GM21723 (cell line): Measurements from ENCODE around the gene RUNX1.

Experiments used
- ATAC-seq: cut with Tn5 transposase; IDR thresholded peaks from one replicate; pipeline ENCODE4 v1.9.1; 2021; ENCODE audit warnings: mild to moderate bottlenecking, moderate library complexity; ENCODE audit not compliant: unreplicated experiment

RUNX1 gene

DNA sequence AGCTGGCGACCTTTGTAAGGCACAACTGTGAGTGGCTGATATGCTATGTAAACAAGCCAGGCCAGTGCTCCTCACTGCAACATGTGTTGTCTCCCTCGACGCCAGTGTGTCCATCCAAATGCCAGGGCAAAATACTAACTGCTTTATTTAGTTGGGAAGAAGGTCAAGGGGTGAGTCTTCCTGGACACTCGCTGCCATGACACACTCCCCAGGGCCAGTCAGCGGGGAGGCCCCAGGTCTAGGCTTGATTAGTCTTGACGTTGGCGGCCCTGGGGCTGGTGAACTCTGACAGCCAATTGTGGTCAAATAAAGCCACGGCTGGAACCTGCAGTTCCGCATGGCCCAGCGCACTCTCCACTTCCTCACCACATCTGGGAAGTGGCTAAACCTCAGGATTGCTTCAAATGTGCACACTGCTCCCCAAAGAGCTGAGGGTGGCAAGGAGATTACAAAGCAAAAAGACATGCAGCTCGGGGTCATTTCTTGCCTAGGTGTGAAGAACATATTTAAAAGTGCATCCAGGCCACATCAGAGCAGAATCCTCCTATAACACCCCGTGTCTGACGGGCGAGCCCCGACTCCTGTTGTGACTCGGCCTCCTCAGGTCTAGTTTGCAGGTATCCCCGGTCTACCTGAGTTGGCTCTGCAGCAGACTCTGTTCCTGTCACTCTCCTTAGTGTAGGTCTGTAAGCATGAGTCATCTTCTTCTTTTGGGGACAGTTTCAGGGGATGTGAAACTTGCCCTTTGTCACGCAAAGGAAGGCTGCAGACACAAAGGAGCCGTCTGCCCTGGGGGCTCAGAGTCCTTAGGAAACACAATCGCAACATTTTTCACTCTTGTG is 183.5 kb downstream of the RUNX1 start:
- ATAC-seq: peak; percentile 94

DNA sequence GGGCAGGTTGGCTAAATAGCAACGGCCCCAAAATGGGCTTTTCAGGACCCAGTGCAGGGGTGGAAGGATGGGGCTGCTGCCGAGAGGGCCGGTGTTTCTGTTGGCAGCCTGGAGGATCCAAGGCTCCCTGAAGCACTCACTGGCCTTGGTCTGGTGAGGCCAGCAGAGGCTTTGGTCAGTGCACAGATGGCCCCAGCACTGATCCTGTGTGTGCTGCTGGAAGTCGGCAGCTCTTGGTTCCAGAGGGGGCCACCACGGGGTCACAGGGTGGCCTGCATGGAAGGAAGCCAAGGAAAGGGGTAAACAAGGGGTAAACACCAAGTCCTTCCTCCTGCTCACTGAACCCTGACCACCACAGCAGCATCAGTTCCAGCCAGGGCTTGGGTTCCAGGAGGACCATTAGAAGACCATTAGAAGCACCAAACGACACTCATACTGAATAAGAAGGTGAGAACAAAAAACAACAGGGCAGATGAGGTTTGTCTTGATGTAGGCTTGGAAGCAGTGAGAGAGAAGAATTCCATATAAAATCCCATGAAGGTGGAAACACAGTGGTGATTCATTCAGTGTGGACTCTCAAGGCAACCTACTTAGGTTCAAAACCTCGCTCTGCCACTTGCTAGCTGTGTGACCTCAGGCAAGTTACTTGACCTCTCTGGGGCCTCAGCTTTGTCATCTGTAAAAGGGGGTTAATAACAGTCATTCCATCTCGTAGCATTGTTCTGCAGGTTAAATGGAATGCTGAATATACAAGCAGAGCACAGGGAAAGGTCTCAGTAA is 184.5 kb downstream of the RUNX1 start:
- ATAC-seq: no peak

- no peak for ATAC-seq
Observed at GRCh38 chr21:34862951-34863350, 186.2 kb downstream of the RUNX1 start.

- no peak for ATAC-seq
Observed at GRCh38 chr21:34861258-34861657, 187.8 kb downstream of the RUNX1 start.

DNA sequence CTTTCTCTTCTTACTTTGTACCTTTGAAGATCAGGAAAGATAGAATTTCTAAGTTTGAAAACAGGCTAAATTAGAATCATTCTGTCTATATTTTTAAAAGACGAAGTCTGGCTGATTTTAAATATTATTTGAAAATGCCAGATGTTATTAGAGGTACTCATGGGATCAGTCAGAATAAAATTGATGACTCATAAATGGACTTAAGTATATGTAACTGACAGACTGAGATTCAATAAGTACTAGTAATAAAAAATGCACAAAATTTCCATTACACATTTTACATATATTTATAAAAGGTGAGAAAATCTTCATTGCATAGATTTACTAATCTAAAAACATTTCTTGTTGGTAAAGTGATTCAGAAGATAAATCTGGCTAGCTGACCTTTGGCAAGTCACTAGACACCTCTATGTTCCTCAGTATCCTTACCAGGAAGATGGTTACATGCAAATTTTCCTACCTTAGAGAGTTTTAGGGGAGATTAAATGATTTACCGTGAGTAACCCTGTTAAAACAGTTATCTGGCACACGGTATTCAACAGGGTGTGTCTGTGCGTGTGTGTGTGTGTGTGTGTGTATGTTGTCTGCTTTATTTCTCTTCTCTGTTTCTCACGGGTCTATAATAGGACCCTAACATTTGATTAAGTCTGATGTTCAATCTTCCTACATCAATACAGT is 189.0 kb downstream of the RUNX1 start:
- no peak for ATAC-seq

DNA sequence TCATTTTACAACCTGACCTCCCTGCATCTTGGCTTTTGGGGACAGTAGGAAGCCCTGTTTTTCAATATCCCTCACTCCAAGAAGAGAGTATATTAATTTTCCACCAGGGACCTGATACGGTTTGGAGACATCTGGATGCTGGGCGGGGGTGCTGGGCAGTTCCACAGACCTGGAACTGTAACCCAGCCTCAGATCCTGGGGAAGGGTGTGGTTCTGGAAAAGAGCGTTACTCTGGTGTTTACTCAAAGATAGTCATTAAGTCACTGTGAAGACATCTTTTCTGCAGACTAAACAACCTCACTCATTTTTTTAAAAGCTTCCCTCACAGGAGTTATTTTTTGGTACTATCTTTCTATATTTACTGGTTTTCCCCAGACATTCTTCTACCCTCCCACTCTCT is 190.5 kb downstream of the RUNX1 start:
- ATAC-seq: no peak

GRCh38 chr21:34857874-34858273 is 191.2 kb downstream of the RUNX1 start:
- ATAC-seq: no peak

- no peak for ATAC-seq
Observed at GRCh38 chr21:34857122-34857713, 191.9 kb downstream of the RUNX1 start.

GRCh38 chr21:34852448-34852847 is 196.7 kb downstream of the RUNX1 start:
- ATAC-seq: no peak

DNA sequence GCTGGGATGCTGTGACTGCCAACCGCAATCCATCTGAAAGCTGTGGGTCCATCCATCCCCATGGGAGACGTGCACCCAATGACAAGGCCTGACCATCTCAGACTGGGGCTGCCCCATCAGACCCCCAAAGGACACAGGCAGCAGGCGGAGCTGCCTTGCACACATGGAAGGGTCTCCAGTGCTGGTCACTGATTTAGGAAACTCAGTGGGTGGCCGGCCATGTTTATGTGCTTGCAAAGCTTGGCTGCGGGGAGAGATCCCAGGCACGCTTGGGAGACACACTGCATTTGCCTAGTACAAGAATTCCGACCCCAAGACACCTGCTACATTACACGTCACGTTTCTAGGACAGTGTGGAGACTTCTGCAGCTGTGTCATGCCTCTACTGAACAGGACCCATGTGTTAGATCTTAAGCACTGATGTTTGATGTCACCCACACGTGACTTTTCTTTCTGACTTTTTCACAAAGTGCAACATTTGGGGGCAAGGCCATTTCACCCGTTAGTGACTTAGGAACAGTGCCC is 198.9 kb downstream of the RUNX1 start:
- ATAC-seq: no peak

DNA sequence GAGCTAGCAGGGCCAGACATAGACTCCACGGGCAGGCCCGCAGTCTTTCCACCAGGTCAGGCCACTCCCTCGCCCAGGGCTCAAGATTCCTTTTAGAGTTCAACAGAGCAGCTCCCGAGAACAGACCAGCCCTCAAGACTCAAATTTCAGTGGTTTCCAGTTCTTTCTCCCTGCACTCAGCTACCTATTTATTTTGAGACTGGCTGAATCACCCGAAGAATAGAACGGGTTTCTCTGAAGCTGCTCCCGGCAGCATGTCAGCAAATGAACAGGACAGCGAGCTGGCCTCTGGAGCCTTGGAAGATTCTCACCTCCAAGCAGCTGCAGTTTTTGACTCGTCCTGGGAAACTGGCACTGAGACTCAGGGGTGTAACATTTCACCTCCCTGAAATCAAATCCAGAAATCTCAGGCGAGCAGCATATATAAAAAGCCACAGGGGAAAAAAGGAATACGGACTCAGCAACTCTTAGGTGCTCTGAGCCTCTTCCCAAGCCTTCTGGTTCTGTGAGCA is 202.4 kb downstream of the RUNX1 start:
- no peak for ATAC-seq

GRCh38 chr21:34845521-34846451 is 203.3 kb downstream of the RUNX1 start:
- peak; percentile 86 for ATAC-seq

GRCh38 chr21:34844924-34845238 is 204.2 kb downstream of the RUNX1 start:
- no peak for ATAC-seq

DNA sequence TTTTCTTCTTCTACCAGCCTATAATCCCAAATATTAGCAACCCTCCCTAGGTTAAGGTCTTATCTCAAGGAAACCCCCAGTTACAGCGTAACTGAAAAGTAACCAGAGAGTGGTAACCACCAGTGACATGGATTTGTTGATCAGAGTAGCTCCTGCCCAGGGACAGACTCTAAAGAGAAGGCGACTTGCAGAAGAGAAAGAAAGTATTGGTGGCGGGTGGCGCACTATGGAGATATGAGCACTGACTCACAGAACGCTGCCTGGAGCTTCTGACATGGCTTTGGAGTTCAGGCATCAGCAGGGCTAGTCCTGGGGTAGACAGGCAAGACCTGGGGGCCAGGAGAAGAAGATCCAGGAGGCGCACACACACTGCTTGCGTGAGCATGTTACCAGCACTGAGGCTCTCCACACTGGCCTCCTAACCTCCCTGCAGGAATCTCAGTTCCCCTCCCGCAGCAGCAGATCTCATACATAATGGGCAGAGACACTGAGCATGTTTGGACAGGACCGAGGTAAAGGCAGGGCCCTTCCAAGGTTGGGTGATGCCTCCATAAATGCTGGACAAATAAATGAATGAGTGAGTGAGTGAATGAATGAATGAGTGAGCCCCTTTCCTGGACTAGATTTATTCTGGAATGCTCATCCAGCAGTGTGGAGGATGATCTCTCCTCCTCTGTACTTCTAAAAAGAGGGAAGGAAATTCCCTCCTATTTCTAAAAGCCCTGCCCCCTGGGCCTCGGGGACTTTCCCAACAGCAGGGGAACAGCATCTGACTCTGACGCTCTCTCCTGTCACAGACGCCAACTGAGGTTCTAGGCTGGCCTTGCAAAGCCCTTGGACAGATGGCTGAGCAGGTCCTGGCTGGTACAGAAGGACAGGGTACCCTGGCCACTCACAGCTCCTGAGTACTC is 204.8 kb downstream of the RUNX1 start:
- no peak for ATAC-seq

DNA sequence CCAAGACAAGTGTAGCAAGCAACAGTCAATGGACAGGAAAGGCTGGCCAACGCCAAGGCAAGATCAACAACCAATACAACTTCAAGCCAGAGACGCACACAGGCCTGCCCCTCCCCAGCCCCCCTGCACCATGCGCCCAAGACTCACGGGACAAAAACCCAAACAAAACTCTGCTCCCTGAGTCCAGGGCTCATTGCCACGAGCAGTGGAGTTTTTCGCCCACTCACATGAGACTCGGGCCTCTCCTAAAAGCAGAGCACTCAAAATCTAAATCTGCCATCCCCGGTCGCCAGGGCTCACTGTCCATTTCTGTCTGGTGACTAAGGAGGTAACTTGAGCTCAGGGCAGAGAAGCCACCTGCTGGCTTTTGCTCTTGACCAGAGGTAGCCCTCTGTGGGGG is 205.5 kb downstream of the RUNX1 start:
- no peak for ATAC-seq

- no peak for ATAC-seq
Observed at GRCh38 chr21:34841154-34841553, 207.9 kb downstream of the RUNX1 start.

GRCh38 chr21:34840693-34841092 is 208.4 kb downstream of the RUNX1 start:
- no peak for ATAC-seq

GRCh38 chr21:34838956-34839820 is 209.9 kb downstream of the RUNX1 start:
- no peak for ATAC-seq
